WTC11 (cell line): ENCODE results near the gene CAPN2. TPM values are rescaled to one million over a fixed set of nuclear protein-coding genes. Genes with fewer than 3 reads are reported as not detected.

Experiments used
- ATAC-seq: fragments of 200-7000 bp; cut with Tn5 transposase; 2 replicates; pipeline ENCODE4 v1.10.0; 2021; ENCODE audit warnings: mild to moderate bottlenecking, moderate library complexity
- CTCF ChIA-PET: fragments of 300-600 bp; sonication (Branson Sonifier 250); formaldehyde crosslinking; loops from one replicate; lab custom pipeline; 2021; ENCODE audit warnings: antibody characterized with exemption; lab: Charles Lee
- POLR2A ChIA-PET: fragments of 350-600 bp; sonication (Branson Sonifier 250); formaldehyde crosslinking; loops from one replicate; lab custom pipeline; 2021; ENCODE audit warnings: antibody characterized with exemption; lab: Charles Lee
- DNase-seq: peaks from one replicate; pipeline ENCODE4 v3.0.0; 2021; ENCODE audit warnings: low spot score
- H3K27ac Mint-ChIP-seq: 2 replicates; pipeline ENCODE4 v1.8.0; 2021; ENCODE audit warnings: mixed read lengths
- H3K27me3 Mint-ChIP-seq: 2 replicates; pipeline ENCODE4 v1.8.0; 2021; ENCODE audit warnings: low read depth, mild to moderate bottlenecking, moderate library complexity, mixed read lengths
- H3K36me3 Mint-ChIP-seq: 2 replicates; pipeline ENCODE4 v1.8.0; 2021; ENCODE audit warnings: mixed read lengths
- H3K4me1 Mint-ChIP-seq: 2 replicates; pipeline ENCODE4 v1.8.0; 2022; ENCODE audit warnings: mixed read lengths
- H3K4me3 Mint-ChIP-seq: 2 replicates; pipeline ENCODE4 v1.8.0; 2021; ENCODE audit warnings: mild to moderate bottlenecking, moderate library complexity, mixed read lengths
- H3K9me3 Mint-ChIP-seq: 2 replicates; pipeline ENCODE4 v1.8.0; 2021; ENCODE audit warnings: mixed read lengths
- AR ChIP-seq: fragments of 250-450 bp; sonication (Bioruptor Pico); IDR thresholded peaks from 2 replicates; pipeline ENCODE4 v1.9.0; 2021; ENCODE audit warnings: mild to moderate bottlenecking
- CBFB ChIP-seq: sonication (generic); formaldehyde crosslinking; IDR thresholded peaks from 2 replicates; pipeline ENCODE4 v1.8.1; 2022; ENCODE audit warnings: mild to moderate bottlenecking, low read depth, missing genetic modification reagents
- CREB1 ChIP-seq: sonication (generic); formaldehyde crosslinking; IDR thresholded peaks from 2 replicates; pipeline ENCODE4 v1.8.0; 2023; ENCODE audit warnings: mild to moderate bottlenecking, missing genetic modification reagents
- CREM ChIP-seq: sonication (generic); formaldehyde crosslinking; IDR thresholded peaks from 2 replicates; pipeline ENCODE4 v1.8.1; 2022; ENCODE audit warnings: mild to moderate bottlenecking, missing genetic modification reagents, moderate library complexity
- CTCF ChIP-seq: fragments of 200-600 bp; IDR thresholded peaks from 2 replicates; pipeline ENCODE4 v1.8.0; 2022; ENCODE audit warnings: antibody characterized with exemption
- E2F5 ChIP-seq: sonication (generic); formaldehyde crosslinking; IDR thresholded peaks from 2 replicates; pipeline ENCODE4 v1.8.1; 2022; ENCODE audit warnings: mild to moderate bottlenecking, moderate library complexity, missing genetic modification reagents
- ELF4 ChIP-seq: sonication (generic); formaldehyde crosslinking; IDR thresholded peaks from 2 replicates; pipeline ENCODE4 v1.8.1; 2022; ENCODE audit warnings: low read depth, mild to moderate bottlenecking, moderate library complexity, missing genetic modification reagents
- FOXJ3 ChIP-seq: sonication (generic); formaldehyde crosslinking; IDR thresholded peaks from 2 replicates; pipeline ENCODE4 v1.9.0; 2021; ENCODE audit warnings: missing genetic modification reagents, mild to moderate bottlenecking, borderline replicate concordance
- FOXP1 ChIP-seq: sonication (generic); formaldehyde crosslinking; IDR thresholded peaks from 2 replicates; pipeline ENCODE4 v1.8.0; 2022; ENCODE audit warnings: missing genetic modification reagents, mild to moderate bottlenecking, moderate library complexity, borderline replicate concordance
- HMGA2 ChIP-seq: fragments of 250-450 bp; sonication (Bioruptor Pico); IDR thresholded peaks from 2 replicates; pipeline ENCODE4 v1.4.0; 2021; ENCODE audit warnings: mild to moderate bottlenecking, moderate library complexity
- NR1H2 ChIP-seq: sonication (generic); formaldehyde crosslinking; IDR thresholded peaks from 2 replicates; pipeline ENCODE4 v1.9.0; 2021; ENCODE audit warnings: mild to moderate bottlenecking, moderate library complexity, missing genetic modification reagents
- OVOL2 ChIP-seq: fragments of 250-450 bp; sonication (Bioruptor Pico); IDR thresholded peaks from 2 replicates; pipeline ENCODE4 v1.9.0; 2021; ENCODE audit warnings: mild to moderate bottlenecking, borderline replicate concordance
- RORB ChIP-seq: fragments of 250-450 bp; sonication (Bioruptor Pico); IDR thresholded peaks from 2 replicates; pipeline ENCODE4 v1.9.0; 2021; ENCODE audit warnings: mild to moderate bottlenecking
- SMAD3 ChIP-seq: sonication (generic); formaldehyde crosslinking; IDR thresholded peaks from 2 replicates; pipeline ENCODE4 v1.8.0; 2022; ENCODE audit warnings: missing genetic modification reagents, mild to moderate bottlenecking, borderline replicate concordance
- SMAD4 ChIP-seq: sonication (generic); formaldehyde crosslinking; IDR thresholded peaks from 2 replicates; pipeline ENCODE4 v1.8.0; 2022; ENCODE audit warnings: mild to moderate bottlenecking, missing genetic modification reagents
- TCF7 ChIP-seq: sonication (generic); formaldehyde crosslinking; IDR thresholded peaks from 2 replicates; pipeline ENCODE4 v1.8.0; 2022; ENCODE audit warnings: mild to moderate bottlenecking, low read depth, missing genetic modification reagents, moderate library complexity
- TEAD1 ChIP-seq: sonication (generic); formaldehyde crosslinking; IDR thresholded peaks from 2 replicates; pipeline ENCODE4 v1.8.0; 2022; ENCODE audit warnings: mild to moderate bottlenecking, missing genetic modification reagents
- USF1 ChIP-seq: sonication (generic); formaldehyde crosslinking; IDR thresholded peaks from 2 replicates; pipeline ENCODE4 v1.8.0; 2022; ENCODE audit warnings: mild to moderate bottlenecking, missing genetic modification reagents
- ZBTB43 ChIP-seq: sonication (generic); formaldehyde crosslinking; IDR thresholded peaks from 2 replicates; pipeline ENCODE4 v1.8.1; 2023; ENCODE audit warnings: mild to moderate bottlenecking, missing genetic modification reagents
- ZMAT4 ChIP-seq: fragments of 250-450 bp; sonication (Bioruptor Pico); IDR thresholded peaks from 2 replicates; pipeline ENCODE4 v1.9.0; 2021; ENCODE audit warnings: mild to moderate bottlenecking
- ZNF121 ChIP-seq: sonication (generic); formaldehyde crosslinking; IDR thresholded peaks from 2 replicates; pipeline ENCODE4 v1.8.0; 2023; ENCODE audit warnings: missing genetic modification reagents
- ZNF138 ChIP-seq: sonication (generic); formaldehyde crosslinking; conservative IDR thresholded peaks from 2 replicates; pipeline ENCODE4 v1.8.1; 2022; ENCODE audit warnings: mild to moderate bottlenecking, moderate library complexity, missing genetic modification reagents
- ZNF263 ChIP-seq: sonication (generic); formaldehyde crosslinking; IDR thresholded peaks from 2 replicates; pipeline ENCODE4 v1.8.1; 2022; ENCODE audit warnings: low read depth, mild to moderate bottlenecking, moderate library complexity, missing genetic modification reagents
- ZNF317 ChIP-seq: sonication (generic); formaldehyde crosslinking; IDR thresholded peaks from 2 replicates; pipeline ENCODE4 v1.8.1; 2023; ENCODE audit warnings: low read depth, mild to moderate bottlenecking, moderate library complexity, missing genetic modification reagents, borderline replicate concordance
- ZNF425 ChIP-seq: fragments of 250-450 bp; sonication (Bioruptor Pico); conservative IDR thresholded peaks from 2 replicates; pipeline ENCODE4 v1.9.0; 2021; ENCODE audit warnings: mild to moderate bottlenecking
- ZNF671 ChIP-seq: fragments of 250-450 bp; sonication (Bioruptor Pico); IDR thresholded peaks from 2 replicates; pipeline ENCODE4 v1.8.0; 2021; ENCODE audit warnings: mild to moderate bottlenecking
- total RNA-seq: library from RNA; stranded (reverse); gene quantifications from 3 replicates; pipeline ENCODE4 v1.2.3, GENCODE V29; 2021

Gene CAPN2
- total RNA-seq, 1 experiment from 2014 or later, result 21.3 TPM

GRCh38 chr1:223695014-223695548 lies 17.3 kb upstream of the CAPN2 start:
- H3K27me3 Mint-ChIP-seq, result no peaks in the 10 kb centered on the region; the same call in 1 of the 2 replicates
- DNase-seq (no peak), ATAC-seq (no peak)
- ChIA-PET CTCF (interaction anchor here (1.0 to 2.5 kb wide), 10 partner anchors 10 to 561 kb away, joined by 3 to 11 read pairs (median 6); no protein-coding TSS in a partner anchor), POLR2A (no interaction called here)
- no peaks in the 10 kb centered on the region for H3K36me3 Mint-ChIP-seq
- H3K9me3 Mint-ChIP-seq, result no peaks in the 10 kb centered on the region
- no peak overlapping the region for H3K27ac Mint-ChIP-seq
- TF ChIP-seq TCF7 (CRISPR knock-in tag), result no peak
- no peak for TF ChIP-seq RORB (CRISPR knock-in tag)
- TF ChIP-seq FOXJ3, result no peak
- no peak for TF ChIP-seq HMGA2 (CRISPR knock-in tag)
- TF ChIP-seq OVOL2 (CRISPR knock-in tag), result no peak
- no peak for TF ChIP-seq ELF4 (CRISPR knock-in tag)
- no peak for TF ChIP-seq ZMAT4 (CRISPR knock-in tag)
- TF ChIP-seq AR (CRISPR knock-in tag), result no peak
- no peak for TF ChIP-seq SMAD4 (CRISPR knock-in tag)
- no peak for TF ChIP-seq ZNF317 (CRISPR knock-in tag)
- TF ChIP-seq ZNF263 (CRISPR knock-in tag), result no peak
- TF ChIP-seq E2F5, result no peak
- TF ChIP-seq ZNF425 (CRISPR knock-in tag), result no peak
- TF ChIP-seq ZNF138 (CRISPR knock-in tag), result no peak
- TF ChIP-seq USF1 (CRISPR knock-in tag), result no peak
- no peak for TF ChIP-seq NR1H2 (CRISPR knock-in tag)
- TF ChIP-seq FOXP1 (CRISPR knock-in tag), result no peak
- TF ChIP-seq TEAD1 (CRISPR knock-in tag), result no peak
- no peak overlapping the region for H3K4me3 Mint-ChIP-seq
- H3K4me1 Mint-ChIP-seq, result no peaks in the 10 kb centered on the region

- ChIA-PET POLR2A (no interaction called here), CTCF (interaction anchor here (0.6 to 2.5 kb wide), 22 partner anchors 9 to 887 kb away, joined by 3 to 11 read pairs (median 4); partner anchors contain the start of genes CAPN2 and DEGS1)
- Mint-ChIP-seq H3K9me3 (no peaks in the 10 kb centered on the region), H3K27me3 (no peaks in the 10 kb centered on the region; the same call in 1 of the 2 replicates), H3K4me3 (no peak overlapping the region), H3K36me3 (no peaks in the 10 kb centered on the region), H3K27ac (no peak overlapping the region), H3K4me1 (no peaks in the 10 kb centered on the region; the same call in 1 of the 2 replicates)
- ATAC-seq (no peak), DNase-seq (no peak)
- TF ChIP-seq CREB1 (CRISPR knock-in tag) (no peak), ZBTB43 (no peak), ZNF671 (no peak), CBFB (no peak), CTCF (no peak), ZNF121 (no peak), SMAD3 (CRISPR knock-in tag) (no peak), CREM (CRISPR knock-in tag) (no peak), TEAD1 (CRISPR knock-in tag) (no peak)
Observed at GRCh38 chr1:223695941-223696340, 16.4 kb upstream of the CAPN2 start.
